KOPT-K1 (cell line): ENCODE data around the gene ATG4B.

Source experiments
- H3K27ac ChIP-seq: fragments of 200-600 bp; sonication (generic); 2 replicates; pipeline ENCODE4 v1.5.1; 2016; ENCODE audit warnings: antibody characterized with exemption, mild to moderate bottlenecking, low read depth, low read length; ENCODE audit not compliant: poor library complexity, severe bottlenecking
- H3K36me3 ChIP-seq: fragments of 200-600 bp; sonication (generic); 2 replicates; pipeline ENCODE4 v1.5.1; 2017; ENCODE audit warnings: antibody characterized with exemption, mild to moderate bottlenecking, low read length, moderate library complexity; ENCODE audit not compliant: insufficient read depth
- H3K9me3 ChIP-seq: fragments of 200-600 bp; sonication (generic); 2 replicates; pipeline ENCODE4 v1.5.1; 2017; ENCODE audit warnings: antibody characterized with exemption, low read length, mild to moderate bottlenecking; ENCODE audit not compliant: insufficient read depth, poor library complexity, severe bottlenecking

ATG4B gene

DNA sequence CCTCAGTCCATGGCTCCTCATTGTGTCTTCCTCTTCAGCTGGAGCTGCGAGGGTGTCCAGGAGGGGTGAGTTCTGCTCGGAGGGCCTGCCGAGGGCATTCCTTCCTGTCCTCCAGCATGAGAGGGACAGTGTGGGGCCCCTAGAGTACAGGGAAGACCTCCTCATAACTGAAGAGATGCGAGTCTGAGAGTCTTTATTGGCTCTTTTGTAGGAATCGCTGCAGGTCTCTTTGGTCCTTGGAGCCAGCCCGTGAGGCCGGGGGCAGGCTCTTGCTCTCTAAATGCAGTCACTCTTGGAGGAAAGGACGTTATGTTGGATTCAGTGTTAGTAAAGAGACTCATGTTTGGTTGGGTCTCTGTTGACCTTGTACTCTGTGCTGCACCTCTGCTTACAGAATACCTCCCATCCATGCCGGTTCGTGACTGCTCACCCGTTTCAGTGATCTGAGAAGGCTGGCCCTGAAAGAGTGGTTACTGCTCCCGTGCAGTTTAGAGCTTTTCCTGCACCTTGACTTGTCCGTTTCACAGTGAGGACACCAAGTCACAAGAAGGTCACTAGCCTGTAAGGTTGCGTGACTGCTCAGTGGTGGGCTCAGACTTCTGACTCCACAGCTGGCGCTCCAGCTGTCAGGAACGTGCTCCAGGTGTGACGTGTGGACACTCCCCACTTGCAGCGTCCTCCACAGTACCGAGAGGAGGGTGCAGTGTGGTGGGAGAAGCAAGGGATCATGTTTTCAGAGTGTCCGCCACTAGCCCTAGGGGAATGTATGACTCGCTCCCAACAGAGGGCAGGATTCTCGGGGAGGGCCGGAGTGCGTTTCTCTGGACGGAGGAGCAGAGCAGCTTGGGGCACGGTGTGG lies 7.8 kb downstream of the ATG4B start:
- peaks cover 31% of the 10 kb centered on the region; the same call in 1 of the 2 replicates for H3K36me3 ChIP-seq
- H3K9me3 ChIP-seq: no peaks in the 10 kb centered on the region
- H3K27ac ChIP-seq: no peak overlapping the region

DNA sequence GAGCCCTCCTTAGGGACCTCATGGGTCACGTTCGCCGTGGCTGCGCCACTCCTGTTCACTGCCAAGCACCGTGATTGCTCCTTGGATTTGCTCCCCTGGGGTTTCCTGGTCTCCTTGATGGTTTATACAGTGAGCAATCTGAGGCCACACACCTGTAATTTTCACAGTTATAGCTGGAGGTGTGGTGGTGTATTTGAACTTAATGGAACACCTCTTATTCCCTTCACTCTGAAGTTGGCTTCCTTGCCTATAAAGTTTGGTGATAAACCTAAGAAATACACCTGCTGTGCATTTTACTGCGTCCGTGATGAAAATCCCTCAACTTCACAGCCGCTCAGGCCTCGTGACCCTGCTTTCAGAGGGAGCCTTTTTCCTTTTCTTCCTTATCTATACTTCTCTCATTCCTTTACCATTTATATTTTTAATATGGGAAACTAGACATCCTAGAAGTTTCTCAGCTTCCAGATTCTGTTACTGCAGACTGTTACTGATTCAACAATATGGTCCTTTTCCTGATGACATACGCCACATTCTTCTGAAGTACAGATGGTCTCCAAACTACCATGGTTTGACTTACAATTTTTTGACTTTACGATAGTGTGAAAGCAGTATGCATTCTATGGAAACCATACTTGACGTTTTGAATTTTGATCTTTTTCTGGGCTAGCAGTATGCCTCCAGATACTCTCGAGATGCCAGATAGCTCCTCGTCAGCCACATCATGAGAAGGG lies 8.6 kb downstream of the ATG4B start:
- no peak overlapping the region for H3K27ac ChIP-seq
- H3K9me3 ChIP-seq: no peaks in the 10 kb centered on the region
- peaks cover 29% of the 10 kb centered on the region for H3K36me3 ChIP-seq

DNA sequence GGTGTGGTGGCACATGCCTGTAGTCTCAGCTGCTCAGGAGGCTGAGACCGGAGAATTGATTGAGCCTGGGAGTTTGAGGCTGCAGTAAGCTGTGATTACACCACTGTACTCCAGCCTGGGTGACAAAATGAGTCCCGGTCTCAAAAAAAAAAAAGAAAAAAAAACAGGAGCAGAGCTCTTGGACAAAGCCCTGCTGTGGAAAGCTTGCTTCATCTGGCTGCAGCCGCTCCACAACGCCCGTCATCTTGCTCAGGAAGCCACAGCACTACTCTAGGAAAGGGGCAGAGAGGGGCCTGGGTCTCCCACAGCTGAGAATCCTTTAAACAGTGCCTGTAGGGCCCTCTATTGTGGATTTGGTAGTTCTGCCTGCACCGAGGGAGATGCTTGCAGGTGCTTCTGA lies 11.0 kb downstream of the ATG4B start:
- Histone ChIP-seq H3K36me3 (peaks cover 49% of the 10 kb centered on the region), H3K9me3 (no peaks in the 10 kb centered on the region), H3K27ac (no peak overlapping the region)

DNA sequence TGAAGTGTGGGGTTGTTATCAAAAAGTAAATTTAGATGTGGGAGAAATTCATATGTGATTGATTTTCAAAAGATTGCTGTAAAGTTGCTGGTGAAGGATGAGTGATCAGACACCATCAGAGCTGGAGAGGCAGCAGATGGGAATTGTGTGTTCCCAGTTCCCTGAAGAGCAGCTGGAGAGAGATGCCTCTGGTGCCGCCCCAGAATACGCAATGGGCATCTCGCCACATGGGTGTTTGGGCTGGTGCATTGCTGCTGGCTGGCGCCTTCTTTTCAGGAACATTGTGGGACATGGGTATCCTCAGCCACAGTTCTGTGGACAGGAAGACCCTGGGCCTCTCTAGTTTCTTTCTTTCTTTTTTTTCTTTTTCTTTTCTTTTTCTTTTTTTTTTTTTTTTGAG lies 11.9 kb downstream of the ATG4B start:
- no peak overlapping the region for H3K27ac ChIP-seq
- H3K36me3 ChIP-seq: peaks cover 50% of the 10 kb centered on the region
- H3K9me3 ChIP-seq: no peaks in the 10 kb centered on the region

DNA sequence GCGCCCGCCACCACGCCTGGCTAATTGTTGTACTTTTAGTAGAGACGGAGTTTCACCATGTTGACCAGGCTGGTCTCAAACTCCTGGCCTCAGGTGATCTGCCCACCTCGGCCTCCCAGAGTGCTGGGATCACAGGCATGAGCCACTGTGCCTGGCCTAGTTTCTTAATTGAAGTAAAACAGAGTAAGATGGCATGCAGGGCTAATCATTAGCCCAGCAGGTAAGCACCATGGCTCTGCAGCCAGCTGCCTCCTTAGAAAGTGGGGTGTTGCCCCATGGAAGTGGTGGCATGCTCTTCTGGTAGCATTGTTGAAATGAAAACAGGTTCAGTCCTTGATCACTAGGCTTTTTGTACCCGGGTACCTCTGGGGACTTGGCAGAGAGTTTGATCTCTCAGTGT lies 12.4 kb downstream of the ATG4B start:
- Histone ChIP-seq H3K36me3 (peaks cover 52% of the 10 kb centered on the region), H3K27ac (no peak overlapping the region), H3K9me3 (no peaks in the 10 kb centered on the region)

DNA sequence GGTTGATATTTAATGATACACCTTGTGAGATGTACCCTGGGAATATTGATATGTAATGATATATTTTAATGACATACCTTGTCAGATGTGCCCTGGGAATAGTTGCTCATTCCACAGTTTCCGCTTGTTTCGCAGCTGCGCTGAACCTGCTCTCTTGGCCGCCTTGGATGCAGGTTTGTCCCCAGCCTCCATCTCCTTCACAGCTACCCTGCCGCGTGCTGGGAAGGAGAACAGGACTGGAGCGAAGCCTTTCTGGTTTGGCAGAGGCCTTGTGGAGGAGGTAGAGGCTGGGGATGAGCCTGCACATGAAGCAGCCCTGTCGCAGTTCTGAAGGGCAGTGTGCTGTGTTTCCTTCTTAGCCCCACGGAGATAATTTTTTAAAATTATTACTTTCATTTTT lies 14.6 kb downstream of the ATG4B start:
- no peaks in the 10 kb centered on the region for H3K9me3 ChIP-seq
- H3K36me3 ChIP-seq: peaks cover 60% of the 10 kb centered on the region
- no peak overlapping the region for H3K27ac ChIP-seq

DNA sequence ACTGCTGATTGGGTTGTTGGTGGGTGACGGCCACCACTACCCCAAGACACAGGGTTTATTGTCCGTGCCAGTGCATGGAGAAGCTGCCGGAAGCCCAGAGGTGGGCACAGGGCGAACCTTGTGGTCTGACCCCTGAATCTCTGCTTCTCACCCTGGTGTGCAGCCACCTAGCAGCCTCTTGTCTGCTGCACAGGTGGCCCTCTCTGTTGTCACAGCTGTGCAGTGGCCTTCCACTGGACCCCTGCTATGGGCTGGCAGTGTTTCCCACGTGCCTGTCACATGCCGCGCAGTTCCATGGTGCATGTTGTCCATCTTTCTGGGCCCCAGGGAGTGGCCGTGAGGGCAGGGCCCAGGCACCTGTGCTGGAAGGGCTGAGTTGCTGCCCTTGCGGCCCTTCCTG lies 15.2 kb downstream of the ATG4B start:
- Histone ChIP-seq H3K36me3 (peaks cover 65% of the 10 kb centered on the region), H3K27ac (no peak overlapping the region), H3K9me3 (no peaks in the 10 kb centered on the region)

DNA sequence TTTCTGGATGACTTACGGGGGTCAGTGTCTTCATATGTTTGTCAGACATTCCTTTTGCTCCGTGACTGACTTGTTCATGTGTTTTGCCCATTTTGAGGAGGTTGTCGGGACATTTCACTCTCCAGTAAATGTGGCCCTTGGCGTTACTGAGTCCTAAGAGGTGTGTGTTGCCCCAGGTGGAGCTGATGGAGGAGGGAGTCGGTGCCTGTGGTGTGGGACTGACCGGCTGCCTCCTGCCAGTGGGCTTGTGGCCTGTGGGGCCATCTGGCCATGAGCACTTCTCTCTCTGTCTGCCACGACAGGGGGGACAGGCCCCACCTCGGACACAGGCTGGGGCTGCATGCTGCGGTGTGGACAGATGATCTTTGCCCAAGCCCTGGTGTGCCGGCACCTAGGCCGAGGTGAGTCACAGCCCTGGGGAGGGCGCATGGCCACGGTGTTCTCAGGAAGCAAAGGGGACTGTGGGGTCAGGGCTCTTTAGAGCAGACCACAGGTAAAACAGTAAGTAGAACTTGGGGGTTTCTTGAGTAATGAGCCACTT lies 15.8 kb downstream of the ATG4B start:
- no peaks in the 10 kb centered on the region for H3K9me3 ChIP-seq
- H3K36me3 ChIP-seq: peaks cover 70% of the 10 kb centered on the region
- H3K27ac ChIP-seq: no peak overlapping the region

DNA sequence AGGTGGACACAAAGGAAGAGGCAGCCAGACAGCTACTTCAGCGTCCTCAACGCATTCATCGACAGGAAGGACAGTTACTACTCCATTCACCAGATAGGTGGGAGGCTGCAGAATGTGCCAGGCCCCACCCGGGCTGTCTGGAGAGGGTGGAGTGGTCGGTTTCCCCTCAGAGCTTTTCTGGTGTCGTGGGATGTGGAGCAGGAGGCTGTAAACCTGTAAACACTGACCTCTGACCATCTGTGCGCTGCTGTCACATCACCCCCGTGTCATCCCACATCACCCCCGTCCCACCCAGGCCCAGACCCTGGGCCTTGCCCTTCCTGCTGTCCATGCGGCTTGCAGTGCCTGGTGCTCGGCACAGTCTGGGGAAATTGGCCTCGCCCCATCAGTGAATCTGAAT lies 17.1 kb downstream of the ATG4B start:
- no peak overlapping the region for H3K27ac ChIP-seq
- no peaks in the 10 kb centered on the region for H3K9me3 ChIP-seq
- H3K36me3 ChIP-seq: peaks cover 83% of the 10 kb centered on the region

DNA sequence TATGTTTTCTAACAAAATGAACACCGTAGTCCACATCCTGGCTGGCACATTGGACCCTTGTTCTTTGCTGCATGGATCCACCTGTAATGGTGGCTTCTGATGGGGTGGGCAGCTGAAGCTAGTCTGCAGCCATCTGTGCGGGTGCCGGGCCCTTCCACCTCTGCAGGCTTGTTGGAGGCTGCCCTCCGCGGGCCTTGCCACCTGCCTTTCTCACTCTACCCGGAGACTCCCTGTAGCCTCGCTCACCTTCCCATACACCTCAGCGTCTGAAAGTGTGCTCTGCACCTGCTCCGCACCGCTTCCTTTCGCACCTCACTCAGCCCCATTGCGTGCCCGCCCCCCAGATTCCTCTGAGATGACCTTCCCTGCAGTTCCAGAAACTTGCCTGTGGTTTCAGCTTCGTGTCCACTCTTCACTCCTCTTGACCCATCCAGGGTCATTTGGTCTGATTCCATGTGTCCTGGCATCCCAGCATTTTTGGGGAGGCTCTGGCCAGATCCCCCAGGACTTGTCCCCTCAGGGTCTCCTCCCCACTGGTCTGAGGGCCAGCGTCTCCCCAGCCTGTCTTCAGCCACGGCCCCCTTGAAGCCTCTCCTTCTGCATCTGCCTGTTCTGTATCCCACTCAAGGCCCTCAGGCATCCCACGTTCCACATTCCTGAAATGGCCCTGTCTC lies 18.2 kb downstream of the ATG4B start:
- Histone ChIP-seq H3K27ac (no peak overlapping the region), H3K9me3 (no peaks in the 10 kb centered on the region), H3K36me3 (peaks cover 94% of the 10 kb centered on the region)

DNA sequence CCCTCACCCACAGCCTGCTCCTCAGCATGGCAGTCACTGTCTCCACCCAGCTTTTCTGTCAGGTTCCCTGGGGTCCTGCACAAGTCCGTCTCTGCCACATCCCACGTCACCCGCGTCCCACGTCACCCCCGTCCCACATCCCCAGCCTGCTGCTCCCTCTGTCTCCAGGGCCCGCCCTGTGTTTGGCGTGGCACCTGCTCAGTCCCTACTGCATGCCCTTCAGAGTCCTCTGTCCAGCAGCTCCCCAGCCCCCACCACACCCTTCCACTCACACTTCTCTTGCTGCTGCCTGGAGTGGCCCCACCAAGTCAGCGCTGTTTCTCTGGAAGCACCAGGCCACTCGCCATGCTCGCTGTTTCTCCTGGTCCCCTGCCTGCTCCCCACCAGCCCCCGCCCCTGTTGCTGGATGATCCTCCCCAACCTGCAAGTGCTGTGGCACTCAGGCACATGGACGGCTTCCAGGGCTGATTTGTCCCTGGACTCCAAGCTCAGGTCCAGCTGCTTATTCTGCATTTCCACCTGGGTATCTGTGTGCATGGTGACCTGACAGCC lies 18.8 kb downstream of the ATG4B start:
- no peaks in the 10 kb centered on the region for H3K9me3 ChIP-seq
- H3K27ac ChIP-seq: no peak overlapping the region
- peaks cover 95% of the 10 kb centered on the region for H3K36me3 ChIP-seq

DNA sequence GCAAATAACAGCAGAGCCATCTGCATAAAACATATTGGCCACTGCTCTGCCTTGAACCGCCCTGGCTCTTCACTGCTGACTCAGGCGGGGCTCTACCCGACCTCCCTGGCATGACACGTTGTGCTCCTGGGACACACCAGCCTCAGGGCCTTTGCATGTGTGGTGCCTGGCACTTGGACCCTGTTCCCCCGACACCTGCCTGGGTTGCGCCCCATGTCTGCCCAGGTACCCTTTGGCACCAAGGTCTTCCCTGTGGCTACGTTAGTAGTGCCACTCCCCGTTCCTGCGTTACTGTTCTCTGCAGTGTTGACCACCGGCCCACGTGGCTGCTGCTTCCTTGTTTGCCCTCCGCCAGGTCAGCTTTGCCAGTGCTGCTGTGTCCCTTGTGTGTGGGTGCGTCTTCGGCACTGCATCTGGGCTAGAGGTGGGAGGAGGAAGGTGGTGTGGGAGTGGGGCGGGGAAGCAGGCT lies 20.3 kb downstream of the ATG4B start:
- Histone ChIP-seq H3K9me3 (no peaks in the 10 kb centered on the region), H3K27ac (no peak overlapping the region), H3K36me3 (peaks cover 93% of the 10 kb centered on the region)

DNA sequence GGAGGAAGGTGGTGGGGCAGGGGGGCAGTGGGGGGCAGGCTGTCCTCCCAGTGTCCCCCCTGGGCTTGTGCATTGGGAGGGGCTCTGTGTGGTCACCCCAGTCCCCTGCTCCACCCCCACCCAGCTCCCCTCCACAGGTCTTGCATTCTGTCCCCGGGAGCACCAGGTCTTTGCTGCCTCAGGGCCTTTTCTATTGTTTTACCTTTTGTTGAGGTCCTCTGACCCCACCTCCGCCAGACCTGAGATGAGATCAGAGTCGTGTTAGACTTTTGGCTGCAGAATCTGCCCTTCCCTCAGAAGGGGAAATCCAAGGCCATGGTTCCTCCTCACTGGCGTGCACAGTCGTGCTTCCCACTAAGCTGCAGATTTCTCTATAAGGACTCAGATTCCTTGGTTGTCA lies 20.8 kb downstream of the ATG4B start:
- Histone ChIP-seq H3K9me3 (no peaks in the 10 kb centered on the region), H3K27ac (no peak overlapping the region), H3K36me3 (peaks cover 88% of the 10 kb centered on the region)

DNA sequence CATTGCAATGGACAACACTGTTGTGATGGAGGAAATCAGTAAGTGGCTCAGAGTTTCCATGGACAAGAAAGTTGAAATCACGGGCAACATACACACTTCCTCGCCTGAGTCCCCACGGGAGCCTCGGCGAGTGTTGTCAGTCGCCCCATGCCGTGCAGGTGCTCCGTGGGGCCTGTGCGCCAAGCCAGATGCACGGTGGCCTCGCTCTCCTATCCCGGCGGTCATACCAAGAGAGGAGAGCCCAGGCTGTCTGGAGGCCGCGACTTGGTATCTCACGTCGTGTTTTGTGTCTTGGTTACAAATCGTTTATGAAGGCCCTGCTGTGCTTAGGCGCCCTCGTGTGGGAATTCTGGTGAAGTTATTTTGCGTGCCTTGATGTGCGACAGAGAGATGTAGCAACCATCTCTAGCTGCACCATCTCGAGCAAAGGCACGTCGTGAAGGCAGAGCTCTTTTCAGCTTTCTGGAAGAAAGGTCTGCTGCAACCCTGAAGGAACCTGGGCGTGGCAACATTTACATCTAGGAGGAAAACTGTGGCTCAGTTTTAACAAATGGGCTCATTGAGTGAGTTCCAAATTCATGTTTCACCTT lies 21.8 kb downstream of the ATG4B start:
- no peaks in the 10 kb centered on the region for H3K9me3 ChIP-seq
- H3K27ac ChIP-seq: no peak overlapping the region
- peaks cover 79% of the 10 kb centered on the region for H3K36me3 ChIP-seq
